IMR-90 (cell line): ENCODE data around the gene PDE8B. TPM values are rescaled to one million over a fixed set of nuclear protein-coding genes. Genes with fewer than 3 reads are reported as not detected.

Experiments
- ATAC-seq: fragments of 200-7000 bp; cut with Tn5 transposase; 2 replicates; pipeline ENCODE4 v1.9.1; 2020; ENCODE audit warnings: low read depth, mild to moderate bottlenecking, moderate library complexity
- BruUV-seq: library from RNA; stranded (reverse); fragments of 400-500 nt; replicated peaks from 2 replicates; lab custom pipeline; 2021; lab: Mats Ljungman, UMichigan
- CTCF ChIA-PET: fragments of 300-600 bp; formaldehyde crosslinking; extraction: SDS; loops from one replicate; lab custom pipeline; 2021; ENCODE audit warnings: antibody characterized with exemption; lab: Yijun Ruan, JAX
- POLR2A ChIA-PET: fragments of 300-600 bp; sonication (Branson Sonifier 250); formaldehyde crosslinking; loops from one replicate; lab custom pipeline; 2022; ENCODE audit warnings: antibody characterized with exemption; ENCODE audit not compliant: unreplicated experiment; lab: Charles Lee
- DNase-seq: peaks from one replicate; pipeline ENCODE4 v3.0.0; 2013
- H2AFZ ChIP-seq: replicated peaks from 2 replicates; pipeline ENCODE3; 2013; ENCODE audit warnings: low read length, mild to moderate bottlenecking; ENCODE audit not compliant: poor library complexity
- H2AK5ac ChIP-seq: 2 replicates; pipeline ENCODE4 v1.6.1; 2013; ENCODE audit warnings: low read depth, low read length, inconsistent platforms
- H2AK9ac ChIP-seq: replicated peaks from 2 replicates; pipeline ENCODE3; 2013; ENCODE audit warnings: mild to moderate bottlenecking, low read depth, low read length, moderate library complexity; ENCODE audit not compliant: poor library complexity
- H2BK120ac ChIP-seq: 2 replicates; pipeline ENCODE4 v1.6.1; 2013; ENCODE audit warnings: low read depth, low read length, inconsistent platforms
- H2BK15ac ChIP-seq: 3 replicates; pipeline ENCODE4 v1.6.1; 2013; ENCODE audit warnings: low read depth, low read length, inconsistent platforms
- H2BK20ac ChIP-seq: 2 replicates; pipeline ENCODE4 v1.6.1; 2013; ENCODE audit warnings: low read depth, mild to moderate bottlenecking, inconsistent platforms, low read length, moderate library complexity
- H2BK5ac ChIP-seq: 2 replicates; pipeline ENCODE4 v1.6.1; 2013; ENCODE audit warnings: mild to moderate bottlenecking, low read depth, low read length, inconsistent platforms; ENCODE audit not compliant: poor library complexity, severe bottlenecking
- H3K14ac ChIP-seq: replicated peaks from 2 replicates; pipeline ENCODE4 v1.6.1; 2013; ENCODE audit warnings: low read depth, low read length, inconsistent platforms
- H3K18ac ChIP-seq: 2 replicates; pipeline ENCODE4 v1.6.1; 2013; ENCODE audit warnings: low read depth, low read length, control low read depth
- H3K23ac ChIP-seq: 2 replicates; pipeline ENCODE4 v1.6.1; 2013; ENCODE audit warnings: low read depth, low read length, inconsistent platforms
- H3K27ac ChIP-seq: 2 replicates; pipeline ENCODE4 v1.5.1; 2013; ENCODE audit warnings: mild to moderate bottlenecking, control low read depth, low read length; ENCODE audit not compliant: insufficient read depth
- H3K27me3 ChIP-seq: 2 replicates; pipeline ENCODE4 v1.6.1; 2013; ENCODE audit warnings: low read length; ENCODE audit not compliant: control insufficient read depth, insufficient read depth
- H3K36me3 ChIP-seq: 2 replicates; pipeline ENCODE4 v1.6.1; 2013; ENCODE audit warnings: low read length, mixed read lengths; ENCODE audit not compliant: control insufficient read depth, insufficient read depth
- H3K4ac ChIP-seq: 2 replicates; pipeline ENCODE4 v1.6.1; 2013; ENCODE audit warnings: low read depth, low read length, inconsistent platforms
- H3K4me1 ChIP-seq: 2 replicates; pipeline ENCODE4 v1.6.1; 2013; ENCODE audit warnings: low read length, mixed read lengths; ENCODE audit not compliant: control insufficient read depth, insufficient read depth
- H3K4me2 ChIP-seq: 2 replicates; pipeline ENCODE4 v1.6.1; 2013; ENCODE audit warnings: low read depth, mild to moderate bottlenecking, control low read depth, low read length, moderate library complexity
- H3K4me3 ChIP-seq: 2 replicates; pipeline ENCODE4 v1.5.1; 2013; ENCODE audit warnings: low read depth, mild to moderate bottlenecking, control low read depth, low read length, moderate library complexity; ENCODE audit not compliant: insufficient read depth
- H3K56ac ChIP-seq: 2 replicates; pipeline ENCODE4 v1.6.1; 2013; ENCODE audit warnings: low read length, inconsistent platforms; ENCODE audit not compliant: insufficient read depth; ENCODE audit errors: extremely low read depth
- H3K79me1 ChIP-seq, 2 experiments: 2 replicates each; pipeline ENCODE4 v1.6.1; 2013; ENCODE audit warnings: low read length in 2 of 2, inconsistent platforms in 1 of 2, low read depth in 1 of 2
- H3K9ac ChIP-seq: 2 replicates; pipeline ENCODE4 v1.6.1; 2013; ENCODE audit warnings: low read depth, low read length, control low read depth
- H3K9me1 ChIP-seq: 2 replicates; pipeline ENCODE4 v1.6.1; 2013; ENCODE audit warnings: low read length, inconsistent platforms; ENCODE audit not compliant: insufficient read depth
- H3K9me3 ChIP-seq: 2 replicates; pipeline ENCODE4 v1.6.1; 2013; ENCODE audit warnings: low read length; ENCODE audit not compliant: control insufficient read depth, insufficient read depth
- H4K20me1 ChIP-seq: 2 replicates; pipeline ENCODE4 v1.6.1; 2013; ENCODE audit warnings: low read length, inconsistent platforms; ENCODE audit not compliant: insufficient read depth
- H4K5ac ChIP-seq: 2 replicates; pipeline ENCODE4 v1.6.1; 2013; ENCODE audit warnings: mild to moderate bottlenecking, low read depth, low read length, control low read depth
- H4K8ac ChIP-seq, 2 experiments: 2 replicates each; pipeline ENCODE4 v1.6.1; 2013; ENCODE audit warnings: low read depth in 2 of 2, low read length in 2 of 2, control low read depth in 1 of 2, inconsistent platforms in 1 of 2
- H4K91ac ChIP-seq: 2 replicates; pipeline ENCODE4 v1.6.1; 2013; ENCODE audit warnings: low read depth, low read length, inconsistent platforms; ENCODE audit not compliant: insufficient read depth
- BHLHE40 ChIP-seq: fragments of 150-350 bp; IDR thresholded peaks from 2 replicates; pipeline ENCODE4 v1.6.1; 2016; ENCODE audit warnings: mild to moderate bottlenecking, low read depth, low read length
- CEBPB ChIP-seq: IDR thresholded peaks from 2 replicates; pipeline ENCODE4 v1.6.1; 2012; ENCODE audit warnings: low read depth, low read length, improper control_type of control experiment
- CHD1 ChIP-seq: IDR thresholded peaks from 2 replicates; pipeline ENCODE4 v1.6.1; 2012; ENCODE audit warnings: low read depth, low read length, improper control_type of control experiment
- FOS ChIP-seq: fragments of 150-350 bp; IDR thresholded peaks from 2 replicates; pipeline ENCODE4 v1.6.1; 2016; ENCODE audit warnings: low read depth, low read length
- MAZ ChIP-seq: IDR thresholded peaks from 2 replicates; pipeline ENCODE4 v1.6.1; 2012; ENCODE audit warnings: low read depth, mild to moderate bottlenecking, low read length, improper control_type of control experiment, moderate library complexity, borderline replicate concordance
- MXI1 ChIP-seq: IDR thresholded peaks from 2 replicates; pipeline ENCODE4 v1.6.1; 2012; ENCODE audit warnings: low read depth, mild to moderate bottlenecking, low read length, moderate library complexity, borderline replicate concordance
- NFE2L2 ChIP-seq: fragments of 150-350 bp; IDR thresholded peaks from 2 replicates; pipeline ENCODE4 v1.6.1; 2016; ENCODE audit warnings: low read depth, mild to moderate bottlenecking, low read length
- POLR2A ChIP-seq: IDR thresholded peaks from 2 replicates; pipeline ENCODE4 v1.6.1; 2012; ENCODE audit warnings: mild to moderate bottlenecking, low read depth, low read length
- RAD21 ChIP-seq: IDR thresholded peaks from 2 replicates; pipeline ENCODE4 v1.6.1; 2012; ENCODE audit warnings: low read length, improper control_type of control experiment
- RCOR1 ChIP-seq: IDR thresholded peaks from 2 replicates; pipeline ENCODE4 v1.6.1; 2012; ENCODE audit warnings: mild to moderate bottlenecking, low read length, improper control_type of control experiment; ENCODE audit not compliant: insufficient replicate concordance
- RFX5 ChIP-seq: IDR thresholded peaks from 2 replicates; pipeline ENCODE4 v1.8.0; 2012; ENCODE audit warnings: low read depth, mild to moderate bottlenecking, low read length, moderate library complexity
- SMC3 ChIP-seq: fragments of 150-350 bp; IDR thresholded peaks from 2 replicates; pipeline ENCODE4 v1.6.1; 2016; ENCODE audit warnings: low read depth, mild to moderate bottlenecking, antibody characterized with exemption, low read length, moderate library complexity
- WGBS, 2 experiments: methylation state at CpG; one replicate each; pipeline versions ENCODE4 v1.1.5 to v1.1.7; 2013; ENCODE audit warnings: missing lambda C conversion rate in 2 of 2; ENCODE audit not compliant: insufficient read length in 1 of 2; ENCODE audit errors: extremely low coverage in 2 of 2; 5-methylcytosine and 5-hydroxymethylcytosine counted together
- dilution Hi-C: fragments of 300-500 bp; cut with HindIII; formaldehyde crosslinking; loops from one replicate; pipeline ENCODE4 v1.14.3; 2018; ENCODE audit warnings: low sequenced_read_pairs; ENCODE audit not compliant: unreplicated experiment
- in situ Hi-C: fragments of 300-500 bp; cut with MboI; formaldehyde crosslinking; loops from 3 replicates; pipeline ENCODE4 v1.14.3; 2019; ENCODE audit warnings: low sequenced_read_pairs, inconsistent platforms, mixed read lengths
- intact Hi-C: fragments of 100-400 bp; cut with micrococcal nuclease; formaldehyde crosslinking; loops from 2 replicates; pipeline ENCODE4 v1.10.0; 2022
- polyA plus RNA-seq, 3 experiments: library from polyadenylated mRNA; depleted of rRNA; stranded (reverse); fragments of >200 nt; gene quantifications; 2 replicates each; pipeline ENCODE4 v1.2.3, GENCODE V29; 2012; ENCODE audit warnings: low replicate concordance in 1 of 3
- total RNA-seq: library from RNA; depleted of rRNA; stranded (reverse); fragments of >200 nt; gene quantifications from 2 replicates; pipeline ENCODE4 v1.2.3, GENCODE V29; 2012
- TF ChIP-seq, protein P1 (sequence below): conservative IDR thresholded peaks from 2 replicates; pipeline ENCODE4 v1.5.1; 2012; ENCODE audit warnings: mild to moderate bottlenecking, low read depth, low read length, improper control_type of control experiment
- TF ChIP-seq, protein P2 (sequence below): fragments of 150-350 bp; IDR thresholded peaks from 2 replicates; pipeline ENCODE4 v1.6.1; 2017; ENCODE audit warnings: mild to moderate bottlenecking, antibody characterized with exemption, low read length, low read depth

Gene PDE8B
- total and polyA plus RNA-seq, 2 of the 4 experiments (the other 2 are of a cell fraction): under 0.01 to 0.03 TPM

GRCh38 chr5:77181173-77181572 lies 29.3 kb upstream of the PDE8B start:
- H3K23ac ChIP-seq: no peak overlapping the region
- no peak overlapping the region for H2BK20ac ChIP-seq
- no peak overlapping the region for H3K4ac ChIP-seq
- intact Hi-C loops: no loop called here
- no peaks in the 10 kb centered on the region for H3K4me1 ChIP-seq
- H2AK9ac ChIP-seq: no peak overlapping the region
- H3K4me2 ChIP-seq: no peak overlapping the region
- no peak for ATAC-seq
- no peak overlapping the region for H4K8ac ChIP-seq
- no peak overlapping the region for H4K5ac ChIP-seq
- no peak overlapping the region for H2AFZ ChIP-seq
- H3K9ac ChIP-seq: no peak overlapping the region
- no peak overlapping the region for H3K56ac ChIP-seq
- H4K20me1 ChIP-seq: no peaks in the 10 kb centered on the region
- DNase-seq: no peak
- H3K27me3 ChIP-seq: peaks cover 56% of the 10 kb centered on the region
- in situ Hi-C loops: no loop called here
- POLR2A ChIA-PET: no interaction called here
- no peak overlapping the region for H2AK5ac ChIP-seq
- TF ChIP-seq, protein P1, sequence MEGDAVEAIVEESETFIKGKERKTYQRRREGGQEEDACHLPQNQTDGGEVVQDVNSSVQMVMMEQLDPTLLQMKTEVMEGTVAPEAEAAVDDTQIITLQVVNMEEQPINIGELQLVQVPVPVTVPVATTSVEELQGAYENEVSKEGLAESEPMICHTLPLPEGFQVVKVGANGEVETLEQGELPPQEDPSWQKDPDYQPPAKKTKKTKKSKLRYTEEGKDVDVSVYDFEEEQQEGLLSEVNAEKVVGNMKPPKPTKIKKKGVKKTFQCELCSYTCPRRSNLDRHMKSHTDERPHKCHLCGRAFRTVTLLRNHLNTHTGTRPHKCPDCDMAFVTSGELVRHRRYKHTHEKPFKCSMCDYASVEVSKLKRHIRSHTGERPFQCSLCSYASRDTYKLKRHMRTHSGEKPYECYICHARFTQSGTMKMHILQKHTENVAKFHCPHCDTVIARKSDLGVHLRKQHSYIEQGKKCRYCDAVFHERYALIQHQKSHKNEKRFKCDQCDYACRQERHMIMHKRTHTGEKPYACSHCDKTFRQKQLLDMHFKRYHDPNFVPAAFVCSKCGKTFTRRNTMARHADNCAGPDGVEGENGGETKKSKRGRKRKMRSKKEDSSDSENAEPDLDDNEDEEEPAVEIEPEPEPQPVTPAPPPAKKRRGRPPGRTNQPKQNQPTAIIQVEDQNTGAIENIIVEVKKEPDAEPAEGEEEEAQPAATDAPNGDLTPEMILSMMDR: no peak
- no peak for TF ChIP-seq RCOR1
- TF ChIP-seq RAD21: no peak
- TF ChIP-seq RFX5: no peak
- TF ChIP-seq CEBPB: no peak
- TF ChIP-seq CHD1: no peak
- no peak for TF ChIP-seq NFE2L2
- no peak for TF ChIP-seq FOS
- no peak for TF ChIP-seq SMC3
- no peak for TF ChIP-seq BHLHE40
- TF ChIP-seq, protein P2, sequence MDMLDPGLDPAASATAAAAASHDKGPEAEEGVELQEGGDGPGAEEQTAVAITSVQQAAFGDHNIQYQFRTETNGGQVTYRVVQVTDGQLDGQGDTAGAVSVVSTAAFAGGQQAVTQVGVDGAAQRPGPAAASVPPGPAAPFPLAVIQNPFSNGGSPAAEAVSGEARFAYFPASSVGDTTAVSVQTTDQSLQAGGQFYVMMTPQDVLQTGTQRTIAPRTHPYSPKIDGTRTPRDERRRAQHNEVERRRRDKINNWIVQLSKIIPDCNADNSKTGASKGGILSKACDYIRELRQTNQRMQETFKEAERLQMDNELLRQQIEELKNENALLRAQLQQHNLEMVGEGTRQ: no peak
- TF ChIP-seq MAZ: no peak
- no peak for TF ChIP-seq MXI1
- TF ChIP-seq POLR2A: no peak
- no peak overlapping the region for H2BK120ac ChIP-seq
- no TSS peak for BruUV-seq
- dilution Hi-C loops: no loop called here
- H2BK15ac ChIP-seq: no peak overlapping the region
- no peak overlapping the region for H3K4me3 ChIP-seq
- no peaks in the 10 kb centered on the region for H3K79me1 ChIP-seq
- CTCF ChIA-PET: no interaction called here
- no peak overlapping the region for H2BK5ac ChIP-seq
- H3K9me1 ChIP-seq: no peaks in the 10 kb centered on the region
- H4K91ac ChIP-seq: no peak overlapping the region
- no peaks in the 10 kb centered on the region for H3K36me3 ChIP-seq
- H3K14ac ChIP-seq: no peak overlapping the region
- no CpG with 5 or more reads among the region's 15 CpGs for WGBS, 2 experiments
- H3K18ac ChIP-seq: no peak overlapping the region
- H3K9me3 ChIP-seq: peaks cover 2% of the 10 kb centered on the region; the same call in 1 of the 2 replicates
- no peak overlapping the region for H3K27ac ChIP-seq
